ENCODE results near the gene FLT3. TPM values are rescaled to one million over a fixed set of nuclear protein-coding genes. Genes with fewer than 3 reads are reported as not detected.
"Not testable (repeated sequence)": the region's sequence is repeated elsewhere in the genome, so short reads cannot be mapped to it uniquely, and the experiment has no call there.

The FLT3 gene
- not detected in 2 replicates for polyA plus RNA-seq (2011; rRNA removed)
- polyA plus RNA-seq (2012; cell fraction: cytosol; rRNA removed) = not detected in 2 replicates
- not detected in 2 replicates for polyA plus RNA-seq (2012; cell fraction: nucleus; rRNA removed)
- not detected in 3 replicates for polyA plus RNA-seq (2017; fragmentation: RNase III; extraction: RNeasy Plus Mini Kit Qiagen cat#74134 plus additional on column Dnase treatment)
- polyA minus RNA-seq (2011; rRNA and poly(A)+ RNA removed) = not detected in 2 replicates

GRCh38 chr13:28100150-28101121 lies at the start of gene FLT3:
Gene FLT3 (minus strand): TSS chr13:28100576. CDS start chr13:28100510, 66 bp downstream.
- Histone ChIP-seq H3K4me1 (no peaks in the 10 kb centered on the region), H3K27ac (peak within 1 kb of the TSS in 1 of 2 experiments; percentile 24; a peak in 1 of 6 replicates), H3K9me3 (peaks cover 8% of the 10 kb centered on the region; the same call in 1 of the 3 replicates), H3K4me2 (peak within 1 kb of the TSS; percentile 79), H3K4me3 (peak within 1 kb of the TSS; percentile 40)
- DNase-seq (ENCODE audit: low read depth in 1 of 2, low spot score in 1 of 2) (peak; percentile 10 to 17), FAIRE-seq (no peak), ATAC-seq (peak; percentile 64 to 76)
- TF ChIP-seq, protein P1, sequence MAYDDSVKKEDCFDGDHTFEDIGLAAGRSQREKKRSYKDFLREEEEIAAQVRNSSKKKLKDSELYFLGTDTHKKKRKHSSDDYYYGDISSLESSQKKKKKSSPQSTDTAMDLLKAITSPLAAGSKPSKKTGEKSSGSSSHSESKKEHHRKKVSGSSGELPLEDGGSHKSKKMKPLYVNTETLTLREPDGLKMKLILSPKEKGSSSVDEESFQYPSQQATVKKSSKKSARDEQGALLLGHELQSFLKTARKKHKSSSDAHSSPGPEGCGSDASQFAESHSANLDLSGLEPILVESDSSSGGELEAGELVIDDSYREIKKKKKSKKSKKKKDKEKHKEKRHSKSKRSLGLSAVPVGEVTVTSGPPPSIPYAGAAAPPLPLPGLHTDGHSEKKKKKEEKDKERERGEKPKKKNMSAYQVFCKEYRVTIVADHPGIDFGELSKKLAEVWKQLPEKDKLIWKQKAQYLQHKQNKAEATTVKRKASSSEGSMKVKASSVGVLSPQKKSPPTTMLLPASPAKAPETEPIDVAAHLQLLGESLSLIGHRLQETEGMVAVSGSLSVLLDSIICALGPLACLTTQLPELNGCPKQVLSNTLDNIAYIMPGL (CRISPR knock-in tag; IDR thresholded peaks at IDR 0.05; ENCODE audit: borderline replicate concordance) = no peak
- no peak for TF ChIP-seq EHF (CRISPR knock-in tag; IDR thresholded peaks at IDR 0.05)
- TF ChIP-seq HOXA7 (CRISPR knock-in tag; IDR thresholded peaks at IDR 0.05) = no peak
- TF ChIP-seq, protein P2, sequence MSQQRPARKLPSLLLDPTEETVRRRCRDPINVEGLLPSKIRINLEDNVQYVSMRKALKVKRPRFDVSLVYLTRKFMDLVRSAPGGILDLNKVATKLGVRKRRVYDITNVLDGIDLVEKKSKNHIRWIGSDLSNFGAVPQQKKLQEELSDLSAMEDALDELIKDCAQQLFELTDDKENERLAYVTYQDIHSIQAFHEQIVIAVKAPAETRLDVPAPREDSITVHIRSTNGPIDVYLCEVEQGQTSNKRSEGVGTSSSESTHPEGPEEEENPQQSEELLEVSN (IDR thresholded peaks at IDR 0.05; ENCODE audit: borderline replicate concordance, low read depth) = peak; percentile 61
- TF ChIP-seq ZC3H11A (IDR thresholded peaks at IDR 0.05) = no peak
- TF ChIP-seq, protein P3, sequence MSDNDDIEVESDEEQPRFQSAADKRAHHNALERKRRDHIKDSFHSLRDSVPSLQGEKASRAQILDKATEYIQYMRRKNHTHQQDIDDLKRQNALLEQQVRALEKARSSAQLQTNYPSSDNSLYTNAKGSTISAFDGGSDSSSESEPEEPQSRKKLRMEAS (IDR thresholded peaks at IDR 0.05) = peak; percentile 48
- TF ChIP-seq CBX8 (IDR thresholded peaks at IDR 0.05) = no peak
- no peak for TF ChIP-seq ELK1 (IDR thresholded peaks at IDR 0.05; ENCODE audit: low read depth, low read length)
- no peak for TF ChIP-seq KDM5A (IDR thresholded peaks at IDR 0.05)
- TF ChIP-seq CHD4 (IDR thresholded peaks at IDR 0.05; ENCODE audit: borderline replicate concordance) = no peak
- TF ChIP-seq RFX5 (IDR thresholded peaks at IDR 0.05) = no peak
- CTCF ChIA-PET = no interaction called here
- 29% methylated on average over 15 of the region's 106 CpGs for WGBS (ENCODE audit: missing lambda C conversion rate)
- POLR2A ChIA-PET = no interaction called here

- Histone ChIP-seq H3K4me3 (no peak overlapping the region), H3K9me3 (no peaks in the 10 kb centered on the region), H3K27ac (no peak overlapping the region), H3K4me2 (no peak overlapping the region), H3K4me1 (peaks cover 12% of the 10 kb centered on the region; the same call in 2 of the 3 replicates)
- 60% methylated on average over 1 of the region's 1 CpG for WGBS (ENCODE audit: missing lambda C conversion rate)
- TF ChIP-seq KDM1A (IDR thresholded peaks at IDR 0.05; ENCODE audit: low read depth) = no peak
- CTCF ChIA-PET = interaction anchor here (1.0 to 1.3 kb wide), 2 partner anchors 18 to 176 kb away, joined by 3 read pairs; no protein-coding TSS in a partner anchor
- POLR2A ChIA-PET = no interaction called here
- ATAC-seq = no peak
- FAIRE-seq = no peak
- no peak for DNase-seq (ENCODE audit: low read depth in 1 of 2, low spot score in 1 of 2)
Measured at GRCh38 chr13:28147495-28147894, 47.1 kb upstream of the FLT3 start.

- H3K9me3 ChIP-seq = no peaks in the 10 kb centered on the region
- no peak for TF ChIP-seq HEYL (CRISPR knock-in tag; IDR thresholded peaks at IDR 0.05)
- no peak for TF ChIP-seq ESRRA (IDR thresholded peaks at IDR 0.05; ENCODE audit: borderline replicate concordance, low read length)
- no peak for TF ChIP-seq CBX8 (IDR thresholded peaks at IDR 0.05)
- ChIA-PET CTCF (no interaction called here), POLR2A (no interaction called here)
- no peak overlapping the region for H3K4me3 ChIP-seq
- DNase-seq (ENCODE audit: low read depth in 1 of 2, low spot score in 1 of 2) = no peak
- ATAC-seq = no peak
- no peak overlapping the region for H3K27ac ChIP-seq
- no peak for FAIRE-seq
- WGBS (ENCODE audit: missing lambda C conversion rate) = 87% methylated on average over 6 of the region's 6 CpGs
- peaks cover 21% of the 10 kb centered on the region; the same call in 2 of the 3 replicates for H3K4me1 ChIP-seq
- no peak overlapping the region for H3K4me2 ChIP-seq
Measured at GRCh38 chr13:28145049-28145448, 44.7 kb upstream of the FLT3 start.

GRCh38 chr13:28141542-28141941 lies 41.2 kb upstream of the FLT3 start:
- POLR2A ChIA-PET; H3K27ac ChIP-seq; ATAC-seq; CTCF ChIA-PET; FAIRE-seq; DNase-seq (ENCODE audit: low read depth in 1 of 2, low spot score in 1 of 2); H3K4me3 ChIP-seq; H3K9me3 ChIP-seq: not testable (repeated sequence)
- Histone ChIP-seq H3K4me1 (peaks cover 16% of the 10 kb centered on the region; the same call in 2 of the 3 replicates), H3K4me2 (peak overlapping the region; percentile 97; the same call in 1 of the 3 replicates)
- WGBS (ENCODE audit: missing lambda C conversion rate) = 94% methylated on average over 10 of the region's 10 CpGs

Measured in A549 (cell line).